WTC11 (cell line): Measurements from ENCODE around the gene TMEM134. TPM values are rescaled to one million over a fixed set of nuclear protein-coding genes. Genes with fewer than 3 reads are reported as not detected.

Source experiments
- ATAC-seq: fragments of 200-7000 bp; cut with Tn5 transposase; 2 replicates; pipeline ENCODE4 v1.10.0; 2021; ENCODE audit warnings: mild to moderate bottlenecking, moderate library complexity
- CTCF ChIA-PET: fragments of 300-600 bp; sonication (Branson Sonifier 250); formaldehyde crosslinking; loops from one replicate; lab custom pipeline; 2021; ENCODE audit warnings: antibody characterized with exemption; lab: Charles Lee
- POLR2A ChIA-PET: fragments of 350-600 bp; sonication (Branson Sonifier 250); formaldehyde crosslinking; loops from one replicate; lab custom pipeline; 2021; ENCODE audit warnings: antibody characterized with exemption; lab: Charles Lee
- DNase-seq: peaks from one replicate; pipeline ENCODE4 v3.0.0; 2021; ENCODE audit warnings: low spot score
- H3K27ac Mint-ChIP-seq: 2 replicates; pipeline ENCODE4 v1.8.0; 2021; ENCODE audit warnings: mixed read lengths
- H3K27me3 Mint-ChIP-seq: 2 replicates; pipeline ENCODE4 v1.8.0; 2021; ENCODE audit warnings: low read depth, mild to moderate bottlenecking, moderate library complexity, mixed read lengths
- H3K36me3 Mint-ChIP-seq: 2 replicates; pipeline ENCODE4 v1.8.0; 2021; ENCODE audit warnings: mixed read lengths
- H3K4me1 Mint-ChIP-seq: 2 replicates; pipeline ENCODE4 v1.8.0; 2022; ENCODE audit warnings: mixed read lengths
- H3K4me3 Mint-ChIP-seq: 2 replicates; pipeline ENCODE4 v1.8.0; 2021; ENCODE audit warnings: mild to moderate bottlenecking, moderate library complexity, mixed read lengths
- H3K9me3 Mint-ChIP-seq: 2 replicates; pipeline ENCODE4 v1.8.0; 2021; ENCODE audit warnings: mixed read lengths
- FOXP1 ChIP-seq: sonication (generic); formaldehyde crosslinking; IDR thresholded peaks from 2 replicates; pipeline ENCODE4 v1.8.0; 2022; ENCODE audit warnings: missing genetic modification reagents, mild to moderate bottlenecking, moderate library complexity, borderline replicate concordance
- GABPB1 ChIP-seq: sonication (generic); formaldehyde crosslinking; IDR thresholded peaks from 2 replicates; pipeline ENCODE4 v1.8.1; 2023; ENCODE audit warnings: mild to moderate bottlenecking, missing genetic modification reagents
- NR1H2 ChIP-seq: sonication (generic); formaldehyde crosslinking; IDR thresholded peaks from 2 replicates; pipeline ENCODE4 v1.9.0; 2021; ENCODE audit warnings: mild to moderate bottlenecking, moderate library complexity, missing genetic modification reagents
- PRRX2 ChIP-seq: fragments of 250-450 bp; sonication (Bioruptor Pico); IDR thresholded peaks from 2 replicates; pipeline ENCODE4 v1.8.0; 2021; ENCODE audit warnings: mild to moderate bottlenecking
- ZNF416 ChIP-seq: fragments of 250-450 bp; sonication (Bioruptor Pico); IDR thresholded peaks from 2 replicates; pipeline ENCODE4 v1.9.0; 2021; ENCODE audit warnings: mild to moderate bottlenecking, inconsistent platforms
- ZNF423 ChIP-seq: fragments of 250-450 bp; sonication (Bioruptor Pico); IDR thresholded peaks from 2 replicates; pipeline ENCODE4 v2.1.2; 2022; ENCODE audit warnings: mild to moderate bottlenecking, moderate library complexity
- total RNA-seq: library from RNA; stranded (reverse); gene quantifications from 3 replicates; pipeline ENCODE4 v1.2.3, GENCODE V29; 2021
- TF ChIP-seq, protein P1 (sequence below): sonication (generic); formaldehyde crosslinking; IDR thresholded peaks from 2 replicates; pipeline ENCODE4 v1.8.0; 2022; ENCODE audit warnings: mild to moderate bottlenecking, missing genetic modification reagents
- TF ChIP-seq, protein P2 (sequence below): sonication (generic); formaldehyde crosslinking; IDR thresholded peaks from 2 replicates; pipeline ENCODE4 v1.8.0; 2023; ENCODE audit warnings: missing genetic modification reagents, mild to moderate bottlenecking, borderline replicate concordance
- TF ChIP-seq, protein P3 (sequence below): sonication (generic); formaldehyde crosslinking; IDR thresholded peaks from 2 replicates; pipeline ENCODE4 v1.8.0; 2023; ENCODE audit warnings: mild to moderate bottlenecking, missing genetic modification reagents
- TF ChIP-seq, protein P4 (sequence below): sonication (generic); formaldehyde crosslinking; IDR thresholded peaks from 2 replicates; pipeline ENCODE4 v1.8.1; 2022; ENCODE audit warnings: low read depth, missing genetic modification reagents, borderline replicate concordance
- TF ChIP-seq, protein P5 (sequence below): fragments of 250-450 bp; sonication (Bioruptor Pico); IDR thresholded peaks from 2 replicates; pipeline ENCODE4 v1.9.0; 2021; ENCODE audit warnings: mild to moderate bottlenecking, borderline replicate concordance
- TF ChIP-seq, protein P6 (sequence below): fragments of 200-600 bp; IDR thresholded peaks from 2 replicates; pipeline ENCODE4 v1.8.0; 2022; ENCODE audit warnings: antibody characterized with exemption

TMEM134 gene
- total RNA-seq, 1 experiment from 2014 or later: 55.6 TPM

DNA sequence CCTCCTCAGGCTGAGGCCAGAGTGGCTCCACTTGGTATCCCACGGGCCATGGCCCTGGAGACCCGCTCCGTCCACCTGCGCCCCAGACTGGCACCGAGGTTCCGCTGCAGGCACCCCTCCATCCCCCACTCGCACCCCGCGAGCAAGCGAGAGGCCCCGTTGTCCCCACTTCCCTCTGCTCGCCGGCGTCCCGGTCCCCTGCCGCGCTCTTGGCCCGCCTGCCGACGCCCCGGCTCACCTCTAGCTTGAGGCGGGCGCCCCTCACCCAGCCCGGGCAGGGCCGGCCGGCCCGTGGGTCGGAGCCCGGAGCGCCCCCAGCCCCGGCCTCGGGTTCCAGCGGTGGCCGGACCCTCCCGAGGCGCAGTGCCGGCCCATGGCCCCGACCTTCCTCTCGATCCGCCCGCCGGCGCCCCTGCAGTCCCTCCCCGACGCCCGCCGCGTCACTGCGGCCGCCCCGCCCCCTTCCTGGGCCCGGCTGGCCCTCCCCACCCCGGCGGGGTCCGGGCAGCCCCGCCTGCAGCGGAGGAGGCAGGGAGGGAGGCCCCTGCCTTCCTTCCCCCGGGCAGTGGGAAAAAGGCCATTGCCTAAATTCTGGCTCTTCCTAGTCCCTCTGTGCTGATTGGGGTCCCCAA lies 36.0 kb upstream of the TMEM134 start, which contains the start of gene PITPNM1 (continued):
- TF ChIP-seq, protein P1, sequence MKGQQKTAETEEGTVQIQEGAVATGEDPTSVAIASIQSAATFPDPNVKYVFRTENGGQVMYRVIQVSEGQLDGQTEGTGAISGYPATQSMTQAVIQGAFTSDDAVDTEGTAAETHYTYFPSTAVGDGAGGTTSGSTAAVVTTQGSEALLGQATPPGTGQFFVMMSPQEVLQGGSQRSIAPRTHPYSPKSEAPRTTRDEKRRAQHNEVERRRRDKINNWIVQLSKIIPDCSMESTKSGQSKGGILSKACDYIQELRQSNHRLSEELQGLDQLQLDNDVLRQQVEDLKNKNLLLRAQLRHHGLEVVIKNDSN: no peak
- TF ChIP-seq GABPB1 (CRISPR knock-in tag) (no peak), ZNF416 (no peak), FOXP1 (peak; percentile 39; the same call in 1 of the 2 replicates), NR1H2 (CRISPR knock-in tag) (no peak)

DNA sequence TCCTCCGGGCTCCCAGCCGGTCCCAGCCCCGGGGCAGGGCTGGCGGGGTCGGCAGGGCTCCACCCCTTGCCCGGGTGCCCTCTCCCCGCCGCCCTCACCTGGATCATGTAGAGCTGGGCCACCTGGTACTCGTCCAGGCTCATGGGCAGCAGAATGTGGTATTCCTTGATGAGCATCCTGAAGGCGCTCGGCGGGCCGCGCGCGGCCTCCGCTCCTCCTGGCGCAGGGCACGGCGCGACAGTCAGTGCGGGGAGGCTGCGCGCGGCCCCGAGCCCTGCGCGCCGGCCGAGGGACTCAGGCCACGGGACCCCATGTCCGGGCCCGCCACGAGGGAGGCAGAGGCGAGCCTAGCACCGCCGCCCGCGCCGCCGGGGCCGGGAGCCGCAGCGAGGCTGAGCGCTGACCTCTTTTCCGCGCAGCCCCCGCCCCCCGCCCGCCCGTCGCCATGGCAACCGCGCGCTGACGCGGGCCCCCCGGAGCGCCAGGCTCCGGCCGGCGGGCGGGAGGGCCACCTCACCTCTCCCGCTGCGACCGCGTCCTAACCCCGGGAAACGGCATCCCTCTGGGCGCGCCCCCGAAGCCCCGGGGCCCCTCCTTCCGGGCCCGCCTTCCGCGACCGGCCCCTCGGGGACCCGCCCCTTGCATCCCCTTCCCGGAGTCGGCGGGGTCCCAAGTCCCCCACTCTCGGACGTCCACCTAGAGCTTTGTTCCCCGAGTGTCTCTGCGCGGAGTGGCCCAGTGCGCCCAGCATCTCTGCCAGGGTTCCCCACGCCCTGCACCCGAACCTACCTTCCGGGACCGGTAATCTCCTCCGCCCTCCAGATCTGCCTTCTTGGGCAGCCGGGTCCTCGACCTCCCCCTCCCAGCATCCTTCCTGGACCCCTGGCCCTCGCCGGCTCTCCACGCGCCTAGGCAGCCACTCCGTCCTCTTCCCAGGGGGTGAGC lies 35.2 kb upstream of the TMEM134 start:
- CTCF ChIA-PET: interaction anchor here (1.1 kb wide), 1 partner anchor 79 kb away, joined by 3 read pairs; the partner anchor contains the start of gene GSTP1
- H3K9me3 Mint-ChIP-seq: no peaks in the 10 kb centered on the region
- no peak overlapping the region for H3K27ac Mint-ChIP-seq
- H3K4me3 Mint-ChIP-seq: peak overlapping the region; percentile 76
- DNase-seq (no peak), ATAC-seq (no peak)
- H3K4me1 Mint-ChIP-seq: peaks cover 29% of the 10 kb centered on the region
- H3K36me3 Mint-ChIP-seq: peaks cover 2% of the 10 kb centered on the region; the same call in 1 of the 2 replicates
- TF ChIP-seq ZNF423 (CRISPR knock-in tag): peak; percentile 63
- TF ChIP-seq PRRX2 (CRISPR knock-in tag): no peak
- TF ChIP-seq, protein P2, sequence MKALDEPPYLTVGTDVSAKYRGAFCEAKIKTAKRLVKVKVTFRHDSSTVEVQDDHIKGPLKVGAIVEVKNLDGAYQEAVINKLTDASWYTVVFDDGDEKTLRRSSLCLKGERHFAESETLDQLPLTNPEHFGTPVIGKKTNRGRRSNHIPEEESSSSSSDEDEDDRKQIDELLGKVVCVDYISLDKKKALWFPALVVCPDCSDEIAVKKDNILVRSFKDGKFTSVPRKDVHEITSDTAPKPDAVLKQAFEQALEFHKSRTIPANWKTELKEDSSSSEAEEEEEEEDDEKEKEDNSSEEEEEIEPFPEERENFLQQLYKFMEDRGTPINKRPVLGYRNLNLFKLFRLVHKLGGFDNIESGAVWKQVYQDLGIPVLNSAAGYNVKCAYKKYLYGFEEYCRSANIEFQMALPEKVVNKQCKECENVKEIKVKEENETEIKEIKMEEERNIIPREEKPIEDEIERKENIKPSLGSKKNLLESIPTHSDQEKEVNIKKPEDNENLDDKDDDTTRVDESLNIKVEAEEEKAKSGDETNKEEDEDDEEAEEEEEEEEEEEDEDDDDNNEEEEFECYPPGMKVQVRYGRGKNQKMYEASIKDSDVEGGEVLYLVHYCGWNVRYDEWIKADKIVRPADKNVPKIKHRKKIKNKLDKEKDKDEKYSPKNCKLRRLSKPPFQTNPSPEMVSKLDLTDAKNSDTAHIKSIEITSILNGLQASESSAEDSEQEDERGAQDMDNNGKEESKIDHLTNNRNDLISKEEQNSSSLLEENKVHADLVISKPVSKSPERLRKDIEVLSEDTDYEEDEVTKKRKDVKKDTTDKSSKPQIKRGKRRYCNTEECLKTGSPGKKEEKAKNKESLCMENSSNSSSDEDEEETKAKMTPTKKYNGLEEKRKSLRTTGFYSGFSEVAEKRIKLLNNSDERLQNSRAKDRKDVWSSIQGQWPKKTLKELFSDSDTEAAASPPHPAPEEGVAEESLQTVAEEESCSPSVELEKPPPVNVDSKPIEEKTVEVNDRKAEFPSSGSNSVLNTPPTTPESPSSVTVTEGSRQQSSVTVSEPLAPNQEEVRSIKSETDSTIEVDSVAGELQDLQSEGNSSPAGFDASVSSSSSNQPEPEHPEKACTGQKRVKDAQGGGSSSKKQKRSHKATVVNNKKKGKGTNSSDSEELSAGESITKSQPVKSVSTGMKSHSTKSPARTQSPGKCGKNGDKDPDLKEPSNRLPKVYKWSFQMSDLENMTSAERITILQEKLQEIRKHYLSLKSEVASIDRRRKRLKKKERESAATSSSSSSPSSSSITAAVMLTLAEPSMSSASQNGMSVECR (CRISPR knock-in tag): peak; percentile 36; the same call in 1 of the 2 replicates
- POLR2A ChIA-PET: no interaction called here
- H3K27me3 Mint-ChIP-seq: peaks cover 12% of the 10 kb centered on the region

DNA sequence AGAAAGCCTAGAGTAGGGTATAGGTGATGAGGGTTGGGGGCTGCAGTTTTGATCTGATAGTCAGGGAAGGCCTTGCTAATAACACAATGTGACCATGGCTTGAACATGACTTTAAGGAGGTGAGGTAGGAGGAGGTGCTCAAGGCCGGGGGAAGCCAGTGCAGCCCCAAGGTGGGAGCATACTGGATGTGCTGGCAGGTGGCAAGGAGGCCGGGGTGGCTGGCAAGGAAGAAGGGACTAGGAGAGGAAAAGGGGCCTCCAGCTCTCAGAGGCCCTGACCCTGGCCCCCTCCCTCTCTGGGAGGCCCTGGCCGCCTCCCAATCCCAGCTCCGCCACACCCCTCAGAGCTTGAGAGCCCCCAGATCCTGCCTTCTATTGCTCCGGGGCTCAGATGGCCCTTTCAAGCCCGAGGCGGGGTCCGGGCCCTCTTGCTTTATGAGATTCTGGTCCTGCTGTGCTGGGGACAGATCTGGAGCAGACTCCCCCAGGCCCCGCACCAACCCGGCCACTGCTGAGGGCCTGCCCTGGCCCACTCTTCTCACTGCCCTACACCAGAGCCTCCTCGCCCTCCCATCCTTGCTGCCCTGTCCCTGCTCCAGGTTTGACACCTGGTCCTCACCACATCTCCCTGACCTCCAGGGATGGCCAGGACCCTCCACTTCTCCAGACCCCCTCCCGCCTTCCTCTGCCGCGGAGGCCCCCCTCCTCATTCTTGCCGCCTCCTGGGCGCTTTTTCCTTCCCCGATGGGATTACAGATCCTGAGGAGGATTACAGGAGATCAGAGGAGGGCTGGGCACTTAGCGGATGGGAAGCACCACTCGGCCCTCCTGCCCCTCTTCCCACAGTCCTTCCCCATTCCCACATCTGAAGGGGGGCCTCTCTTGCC lies 34.3 kb upstream of the TMEM134 start:
- peaks cover 12% of the 10 kb centered on the region for H3K27me3 Mint-ChIP-seq
- H3K4me1 Mint-ChIP-seq: peaks cover 25% of the 10 kb centered on the region
- no peak for ATAC-seq
- no peak overlapping the region for H3K27ac Mint-ChIP-seq
- no peak for DNase-seq
- peaks cover 2% of the 10 kb centered on the region; the same call in 1 of the 2 replicates for H3K36me3 Mint-ChIP-seq
- ChIA-PET CTCF (interaction anchor here (1.1 kb wide), 2 partner anchors 102 to 152 kb away, joined by 3 read pairs; partner anchors contain the start of gene PPP1CA), POLR2A (no interaction called here)
- no peaks in the 10 kb centered on the region for H3K9me3 Mint-ChIP-seq
- H3K4me3 Mint-ChIP-seq: peak overlapping the region; percentile 55
- TF ChIP-seq, protein P3, sequence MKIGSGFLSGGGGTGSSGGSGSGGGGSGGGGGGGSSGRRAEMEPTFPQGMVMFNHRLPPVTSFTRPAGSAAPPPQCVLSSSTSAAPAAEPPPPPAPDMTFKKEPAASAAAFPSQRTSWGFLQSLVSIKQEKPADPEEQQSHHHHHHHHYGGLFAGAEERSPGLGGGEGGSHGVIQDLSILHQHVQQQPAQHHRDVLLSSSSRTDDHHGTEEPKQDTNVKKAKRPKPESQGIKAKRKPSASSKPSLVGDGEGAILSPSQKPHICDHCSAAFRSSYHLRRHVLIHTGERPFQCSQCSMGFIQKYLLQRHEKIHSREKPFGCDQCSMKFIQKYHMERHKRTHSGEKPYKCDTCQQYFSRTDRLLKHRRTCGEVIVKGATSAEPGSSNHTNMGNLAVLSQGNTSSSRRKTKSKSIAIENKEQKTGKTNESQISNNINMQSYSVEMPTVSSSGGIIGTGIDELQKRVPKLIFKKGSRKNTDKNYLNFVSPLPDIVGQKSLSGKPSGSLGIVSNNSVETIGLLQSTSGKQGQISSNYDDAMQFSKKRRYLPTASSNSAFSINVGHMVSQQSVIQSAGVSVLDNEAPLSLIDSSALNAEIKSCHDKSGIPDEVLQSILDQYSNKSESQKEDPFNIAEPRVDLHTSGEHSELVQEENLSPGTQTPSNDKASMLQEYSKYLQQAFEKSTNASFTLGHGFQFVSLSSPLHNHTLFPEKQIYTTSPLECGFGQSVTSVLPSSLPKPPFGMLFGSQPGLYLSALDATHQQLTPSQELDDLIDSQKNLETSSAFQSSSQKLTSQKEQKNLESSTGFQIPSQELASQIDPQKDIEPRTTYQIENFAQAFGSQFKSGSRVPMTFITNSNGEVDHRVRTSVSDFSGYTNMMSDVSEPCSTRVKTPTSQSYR: no peak
- TF ChIP-seq, protein P4, sequence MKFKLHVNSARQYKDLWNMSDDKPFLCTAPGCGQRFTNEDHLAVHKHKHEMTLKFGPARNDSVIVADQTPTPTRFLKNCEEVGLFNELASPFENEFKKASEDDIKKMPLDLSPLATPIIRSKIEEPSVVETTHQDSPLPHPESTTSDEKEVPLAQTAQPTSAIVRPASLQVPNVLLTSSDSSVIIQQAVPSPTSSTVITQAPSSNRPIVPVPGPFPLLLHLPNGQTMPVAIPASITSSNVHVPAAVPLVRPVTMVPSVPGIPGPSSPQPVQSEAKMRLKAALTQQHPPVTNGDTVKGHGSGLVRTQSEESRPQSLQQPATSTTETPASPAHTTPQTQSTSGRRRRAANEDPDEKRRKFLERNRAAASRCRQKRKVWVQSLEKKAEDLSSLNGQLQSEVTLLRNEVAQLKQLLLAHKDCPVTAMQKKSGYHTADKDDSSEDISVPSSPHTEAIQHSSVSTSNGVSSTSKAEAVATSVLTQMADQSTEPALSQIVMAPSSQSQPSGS (CRISPR knock-in tag): no peak
- TF ChIP-seq, protein P5, sequence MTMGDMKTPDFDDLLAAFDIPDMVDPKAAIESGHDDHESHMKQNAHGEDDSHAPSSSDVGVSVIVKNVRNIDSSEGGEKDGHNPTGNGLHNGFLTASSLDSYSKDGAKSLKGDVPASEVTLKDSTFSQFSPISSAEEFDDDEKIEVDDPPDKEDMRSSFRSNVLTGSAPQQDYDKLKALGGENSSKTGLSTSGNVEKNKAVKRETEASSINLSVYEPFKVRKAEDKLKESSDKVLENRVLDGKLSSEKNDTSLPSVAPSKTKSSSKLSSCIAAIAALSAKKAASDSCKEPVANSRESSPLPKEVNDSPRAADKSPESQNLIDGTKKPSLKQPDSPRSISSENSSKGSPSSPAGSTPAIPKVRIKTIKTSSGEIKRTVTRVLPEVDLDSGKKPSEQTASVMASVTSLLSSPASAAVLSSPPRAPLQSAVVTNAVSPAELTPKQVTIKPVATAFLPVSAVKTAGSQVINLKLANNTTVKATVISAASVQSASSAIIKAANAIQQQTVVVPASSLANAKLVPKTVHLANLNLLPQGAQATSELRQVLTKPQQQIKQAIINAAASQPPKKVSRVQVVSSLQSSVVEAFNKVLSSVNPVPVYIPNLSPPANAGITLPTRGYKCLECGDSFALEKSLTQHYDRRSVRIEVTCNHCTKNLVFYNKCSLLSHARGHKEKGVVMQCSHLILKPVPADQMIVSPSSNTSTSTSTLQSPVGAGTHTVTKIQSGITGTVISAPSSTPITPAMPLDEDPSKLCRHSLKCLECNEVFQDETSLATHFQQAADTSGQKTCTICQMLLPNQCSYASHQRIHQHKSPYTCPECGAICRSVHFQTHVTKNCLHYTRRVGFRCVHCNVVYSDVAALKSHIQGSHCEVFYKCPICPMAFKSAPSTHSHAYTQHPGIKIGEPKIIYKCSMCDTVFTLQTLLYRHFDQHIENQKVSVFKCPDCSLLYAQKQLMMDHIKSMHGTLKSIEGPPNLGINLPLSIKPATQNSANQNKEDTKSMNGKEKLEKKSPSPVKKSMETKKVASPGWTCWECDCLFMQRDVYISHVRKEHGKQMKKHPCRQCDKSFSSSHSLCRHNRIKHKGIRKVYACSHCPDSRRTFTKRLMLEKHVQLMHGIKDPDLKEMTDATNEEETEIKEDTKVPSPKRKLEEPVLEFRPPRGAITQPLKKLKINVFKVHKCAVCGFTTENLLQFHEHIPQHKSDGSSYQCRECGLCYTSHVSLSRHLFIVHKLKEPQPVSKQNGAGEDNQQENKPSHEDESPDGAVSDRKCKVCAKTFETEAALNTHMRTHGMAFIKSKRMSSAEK (CRISPR knock-in tag): no peak
- TF ChIP-seq, protein P6, sequence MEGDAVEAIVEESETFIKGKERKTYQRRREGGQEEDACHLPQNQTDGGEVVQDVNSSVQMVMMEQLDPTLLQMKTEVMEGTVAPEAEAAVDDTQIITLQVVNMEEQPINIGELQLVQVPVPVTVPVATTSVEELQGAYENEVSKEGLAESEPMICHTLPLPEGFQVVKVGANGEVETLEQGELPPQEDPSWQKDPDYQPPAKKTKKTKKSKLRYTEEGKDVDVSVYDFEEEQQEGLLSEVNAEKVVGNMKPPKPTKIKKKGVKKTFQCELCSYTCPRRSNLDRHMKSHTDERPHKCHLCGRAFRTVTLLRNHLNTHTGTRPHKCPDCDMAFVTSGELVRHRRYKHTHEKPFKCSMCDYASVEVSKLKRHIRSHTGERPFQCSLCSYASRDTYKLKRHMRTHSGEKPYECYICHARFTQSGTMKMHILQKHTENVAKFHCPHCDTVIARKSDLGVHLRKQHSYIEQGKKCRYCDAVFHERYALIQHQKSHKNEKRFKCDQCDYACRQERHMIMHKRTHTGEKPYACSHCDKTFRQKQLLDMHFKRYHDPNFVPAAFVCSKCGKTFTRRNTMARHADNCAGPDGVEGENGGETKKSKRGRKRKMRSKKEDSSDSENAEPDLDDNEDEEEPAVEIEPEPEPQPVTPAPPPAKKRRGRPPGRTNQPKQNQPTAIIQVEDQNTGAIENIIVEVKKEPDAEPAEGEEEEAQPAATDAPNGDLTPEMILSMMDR: no peak
